22Rv1 (cell line): ENCODE results near the gene SEZ6L.

Experiments
- CTCF ChIP-seq: fragments of 450-650 bp; IDR thresholded peaks from 2 replicates; pipeline ENCODE4 v1.5.1; 2017; ENCODE audit warnings: mild to moderate bottlenecking
- ZFX ChIP-seq: fragments of 450-650 bp; IDR thresholded peaks from 2 replicates; pipeline ENCODE4 v1.6.1; 2017; ENCODE audit warnings: antibody characterized with exemption, borderline replicate concordance

DNA sequence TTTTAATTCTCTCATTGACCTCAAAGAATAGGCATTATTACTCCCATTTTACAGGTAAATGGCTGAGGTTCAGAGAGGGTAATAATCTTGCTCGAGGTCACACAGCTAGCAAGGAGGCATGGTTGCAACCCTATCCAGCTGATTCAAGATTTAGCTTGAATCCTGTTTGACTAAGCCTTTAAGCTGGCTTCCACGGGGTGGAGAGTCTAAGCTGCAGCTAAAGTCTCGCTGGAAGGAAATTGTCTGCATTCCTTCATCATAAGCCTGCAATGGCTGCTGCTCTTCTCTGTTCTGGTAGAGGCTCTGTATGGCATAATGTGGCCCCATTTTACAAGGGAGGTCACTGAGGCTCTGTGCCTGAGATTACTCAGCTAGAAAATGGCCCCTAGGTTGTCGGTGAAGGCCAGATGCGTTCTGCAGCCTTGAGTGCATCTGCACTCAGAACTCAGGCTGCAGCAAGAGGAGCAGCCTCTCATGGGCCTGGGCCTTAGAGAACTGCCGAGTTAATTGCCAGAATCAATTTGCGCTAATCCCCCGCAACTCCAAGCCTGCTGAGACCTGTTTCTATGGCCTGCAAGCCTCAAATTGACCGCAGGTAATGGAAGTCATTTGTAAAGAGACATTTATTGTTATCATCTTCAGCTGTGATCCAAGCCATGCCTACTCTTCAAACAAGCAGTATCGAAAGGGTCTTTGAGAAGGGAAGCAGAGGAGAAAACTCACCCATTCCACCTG, 44.1 kb upstream of the SEZ6L start:
- TF ChIP-seq CTCF (no peak), ZFX (no peak)
